HepG2 (cell line): ENCODE data around the gene CNR2. TPM values are rescaled to one million over a fixed set of nuclear protein-coding genes. Genes with fewer than 3 reads are reported as not detected.

ENCODE experiments used
- CBX1 ChIP-seq: IDR thresholded peaks from one replicate; pipeline ENCODE4 v1.6.1; 2016; ENCODE audit warnings: antibody characterized with exemption, low read depth
- RFX1 ChIP-seq: fragments of 450-650 bp; IDR thresholded peaks from 2 replicates; pipeline ENCODE4 v1.6.1; 2017
- ZBTB3 ChIP-seq: sonication (generic); formaldehyde crosslinking; IDR thresholded peaks from 2 replicates; pipeline ENCODE4 v1.4.0; 2020; ENCODE audit warnings: low read depth, mild to moderate bottlenecking, moderate library complexity, missing genetic modification reagents, borderline replicate concordance
- ZNF777 ChIP-seq: sonication (generic); formaldehyde crosslinking; IDR thresholded peaks from 2 replicates; pipeline ENCODE4 v1.4.0; 2020; ENCODE audit warnings: missing genetic modification reagents
- polyA plus RNA-seq, 8 experiments: library from polyadenylated mRNA; depleted of rRNA in 3 of 8; stranded (reverse) in 7 of 8; unstranded in 1 of 8; fragments of >200 nt; fragmentation: Illumina TruSeq in 4 of 8; extraction: Trizol in 4 of 8; gene quantifications; 2 replicates each; pipeline versions ENCODE4 v1.2.1 to v1.2.3, GENCODE V29; 2011 to 2016; ENCODE audit warnings: low read depth in 4 of 8, missing spikeins in 1 of 8, mixed read lengths in 1 of 8; ENCODE audit not compliant: insufficient read depth in 1 of 8
- total RNA-seq, 5 experiments: library from RNA; depleted of rRNA; stranded (reverse); fragments of >200 nt; fragmentation: Illumina TruSeq; extraction: Trizol; gene quantifications; 2 replicates each; pipeline ENCODE4 v1.2.3, GENCODE V29; 2016; ENCODE audit warnings: low read depth in 1 of 5
- TF ChIP-seq, protein P1 (sequence below): conservative IDR thresholded peaks from 2 replicates; pipeline ENCODE4 v1.6.1; 2018; ENCODE audit warnings: missing genetic modification reagents
- TF ChIP-seq, protein P2 (sequence below), 2 experiments: sonication (generic) in 1 of 2; formaldehyde crosslinking in 1 of 2; IDR thresholded peaks; 2 replicates each; pipeline versions ENCODE4 v1.6.1 to v1.9.0; 2014 to 2022; ENCODE audit warnings: antibody characterized with exemption in 1 of 2, borderline replicate concordance in 1 of 2, inconsistent platforms in 1 of 2, low read depth in 1 of 2, missing genetic modification reagents in 1 of 2
- TF ChIP-seq, protein P3 (sequence below): IDR thresholded peaks from 2 replicates; pipeline ENCODE4 v1.6.1; 2016
- TF ChIP-seq, protein P4 (sequence below): sonication (generic); formaldehyde crosslinking; IDR thresholded peaks from 2 replicates; pipeline ENCODE4 v1.5.1; 2020; ENCODE audit warnings: mild to moderate bottlenecking, missing genetic modification reagents, moderate library complexity
- TF ChIP-seq, protein P5 (sequence below): sonication (generic); formaldehyde crosslinking; IDR thresholded peaks from 2 replicates; pipeline ENCODE4 v1.4.0; 2020; ENCODE audit warnings: low read depth, mild to moderate bottlenecking, missing genetic modification reagents

The CNR2 gene
- total and polyA plus RNA-seq, 2 of the 13 experiments (the other 11 are each of a cell fraction or from before 2014, with no cell fraction given), result not detected

DNA sequence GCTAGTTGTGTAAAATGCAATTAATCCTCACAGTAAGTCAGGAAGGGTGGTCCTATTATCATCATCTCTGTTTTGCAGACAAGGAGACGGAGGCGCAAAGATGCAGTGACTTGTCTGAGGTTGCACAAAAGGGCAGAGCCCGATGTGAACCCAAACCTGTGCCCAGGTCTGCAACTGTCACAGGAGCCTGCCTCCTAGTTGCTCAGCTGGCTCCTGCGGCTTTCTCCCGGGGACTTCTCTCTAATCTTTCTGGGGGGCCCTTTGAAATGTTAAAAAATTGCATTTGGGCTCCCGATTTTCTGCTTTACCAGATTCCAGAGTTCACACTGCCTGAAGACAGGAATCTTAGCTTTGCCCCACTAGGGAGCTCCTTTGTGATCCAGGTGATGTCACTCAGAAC lies 9.4 kb downstream of the CNR2 start (continued):
- TF ChIP-seq, protein P1, sequence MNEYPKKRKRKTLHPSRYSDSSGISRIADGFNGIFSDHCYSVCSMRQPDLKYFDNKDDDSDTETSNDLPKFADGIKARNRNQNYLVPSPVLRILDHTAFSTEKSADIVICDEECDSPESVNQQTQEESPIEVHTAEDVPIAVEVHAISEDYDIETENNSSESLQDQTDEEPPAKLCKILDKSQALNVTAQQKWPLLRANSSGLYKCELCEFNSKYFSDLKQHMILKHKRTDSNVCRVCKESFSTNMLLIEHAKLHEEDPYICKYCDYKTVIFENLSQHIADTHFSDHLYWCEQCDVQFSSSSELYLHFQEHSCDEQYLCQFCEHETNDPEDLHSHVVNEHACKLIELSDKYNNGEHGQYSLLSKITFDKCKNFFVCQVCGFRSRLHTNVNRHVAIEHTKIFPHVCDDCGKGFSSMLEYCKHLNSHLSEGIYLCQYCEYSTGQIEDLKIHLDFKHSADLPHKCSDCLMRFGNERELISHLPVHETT, result no peak
- TF ChIP-seq ZNF777 (CRISPR knock-in tag) (no peak), CBX1 (no peak), RFX1 (no peak), ZBTB3 (CRISPR knock-in tag) (no peak)
- TF ChIP-seq, protein P2, sequence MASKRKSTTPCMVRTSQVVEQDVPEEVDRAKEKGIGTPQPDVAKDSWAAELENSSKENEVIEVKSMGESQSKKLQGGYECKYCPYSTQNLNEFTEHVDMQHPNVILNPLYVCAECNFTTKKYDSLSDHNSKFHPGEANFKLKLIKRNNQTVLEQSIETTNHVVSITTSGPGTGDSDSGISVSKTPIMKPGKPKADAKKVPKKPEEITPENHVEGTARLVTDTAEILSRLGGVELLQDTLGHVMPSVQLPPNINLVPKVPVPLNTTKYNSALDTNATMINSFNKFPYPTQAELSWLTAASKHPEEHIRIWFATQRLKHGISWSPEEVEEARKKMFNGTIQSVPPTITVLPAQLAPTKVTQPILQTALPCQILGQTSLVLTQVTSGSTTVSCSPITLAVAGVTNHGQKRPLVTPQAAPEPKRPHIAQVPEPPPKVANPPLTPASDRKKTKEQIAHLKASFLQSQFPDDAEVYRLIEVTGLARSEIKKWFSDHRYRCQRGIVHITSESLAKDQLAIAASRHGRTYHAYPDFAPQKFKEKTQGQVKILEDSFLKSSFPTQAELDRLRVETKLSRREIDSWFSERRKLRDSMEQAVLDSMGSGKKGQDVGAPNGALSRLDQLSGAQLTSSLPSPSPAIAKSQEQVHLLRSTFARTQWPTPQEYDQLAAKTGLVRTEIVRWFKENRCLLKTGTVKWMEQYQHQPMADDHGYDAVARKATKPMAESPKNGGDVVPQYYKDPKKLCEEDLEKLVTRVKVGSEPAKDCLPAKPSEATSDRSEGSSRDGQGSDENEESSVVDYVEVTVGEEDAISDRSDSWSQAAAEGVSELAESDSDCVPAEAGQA (IDR thresholded peaks at IDR 0.05; ENCODE audit: low read depth), result no peak
- TF ChIP-seq, protein P2 (CRISPR knock-in tag; IDR thresholded peaks at IDR 0.05; ENCODE audit: borderline replicate concordance), result no peak
- TF ChIP-seq, protein P3, sequence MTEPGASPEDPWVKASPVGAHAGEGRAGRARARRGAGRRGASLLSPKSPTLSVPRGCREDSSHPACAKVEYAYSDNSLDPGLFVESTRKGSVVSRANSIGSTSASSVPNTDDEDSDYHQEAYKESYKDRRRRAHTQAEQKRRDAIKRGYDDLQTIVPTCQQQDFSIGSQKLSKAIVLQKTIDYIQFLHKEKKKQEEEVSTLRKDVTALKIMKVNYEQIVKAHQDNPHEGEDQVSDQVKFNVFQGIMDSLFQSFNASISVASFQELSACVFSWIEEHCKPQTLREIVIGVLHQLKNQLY (CRISPR knock-in tag), result no peak
- TF ChIP-seq, protein P4, sequence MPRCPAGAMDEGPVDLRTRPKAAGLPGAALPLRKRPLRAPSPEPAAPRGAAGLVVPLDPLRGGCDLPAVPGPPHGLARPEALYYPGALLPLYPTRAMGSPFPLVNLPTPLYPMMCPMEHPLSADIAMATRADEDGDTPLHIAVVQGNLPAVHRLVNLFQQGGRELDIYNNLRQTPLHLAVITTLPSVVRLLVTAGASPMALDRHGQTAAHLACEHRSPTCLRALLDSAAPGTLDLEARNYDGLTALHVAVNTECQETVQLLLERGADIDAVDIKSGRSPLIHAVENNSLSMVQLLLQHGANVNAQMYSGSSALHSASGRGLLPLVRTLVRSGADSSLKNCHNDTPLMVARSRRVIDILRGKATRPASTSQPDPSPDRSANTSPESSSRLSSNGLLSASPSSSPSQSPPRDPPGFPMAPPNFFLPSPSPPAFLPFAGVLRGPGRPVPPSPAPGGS, result no peak
- TF ChIP-seq, protein P5, sequence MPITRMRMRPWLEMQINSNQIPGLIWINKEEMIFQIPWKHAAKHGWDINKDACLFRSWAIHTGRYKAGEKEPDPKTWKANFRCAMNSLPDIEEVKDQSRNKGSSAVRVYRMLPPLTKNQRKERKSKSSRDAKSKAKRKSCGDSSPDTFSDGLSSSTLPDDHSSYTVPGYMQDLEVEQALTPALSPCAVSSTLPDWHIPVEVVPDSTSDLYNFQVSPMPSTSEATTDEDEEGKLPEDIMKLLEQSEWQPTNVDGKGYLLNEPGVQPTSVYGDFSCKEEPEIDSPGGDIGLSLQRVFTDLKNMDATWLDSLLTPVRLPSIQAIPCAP (CRISPR knock-in tag), result no peak
